DOHH2 (cell line): Measurements from ENCODE around the gene PDGFD.

Experiments used
- H3F3A ChIP-seq: fragments of 200-600 bp; sonication (generic), shearing (Covaris generic); 2 replicates; pipeline ENCODE4 v1.6.0; 2016; ENCODE audit warnings: antibody characterized with exemption, mild to moderate bottlenecking; ENCODE audit not compliant: control insufficient read depth, insufficient read depth
- H3K27ac ChIP-seq: fragments of 200-600 bp; sonication (generic); 2 replicates; pipeline ENCODE4 v1.5.1; 2014; ENCODE audit warnings: low read depth, mild to moderate bottlenecking, low read length, moderate library complexity
- H3K27me3 ChIP-seq: fragments of 200-600 bp; sonication (generic); 2 replicates; pipeline ENCODE4 v1.6.1; 2014; ENCODE audit warnings: mild to moderate bottlenecking, low read length, mixed read lengths; ENCODE audit not compliant: control insufficient read depth
- H3K36me3 ChIP-seq: fragments of 200-600 bp; sonication (generic); 2 replicates; pipeline ENCODE4 v1.6.1; 2014; ENCODE audit warnings: mild to moderate bottlenecking, low read length, moderate library complexity, mixed read lengths; ENCODE audit not compliant: control insufficient read depth
- H3K4me1 ChIP-seq: fragments of 200-600 bp; sonication (generic); 2 replicates; pipeline ENCODE4 v1.6.1; 2014; ENCODE audit warnings: mild to moderate bottlenecking, low read length, mixed read lengths; ENCODE audit not compliant: control insufficient read depth
- H3K4me2 ChIP-seq: fragments of 200-600 bp; sonication (generic); 2 replicates; pipeline ENCODE4 v1.6.0; 2014; ENCODE audit warnings: mild to moderate bottlenecking, low read length, moderate library complexity
- H3K4me3 ChIP-seq: fragments of 200-600 bp; sonication (generic); 2 replicates; pipeline ENCODE4 v1.5.1; 2014; ENCODE audit warnings: mild to moderate bottlenecking, low read length, mixed read lengths
- H3K79me2 ChIP-seq: fragments of 200-600 bp; sonication (generic); 2 replicates; pipeline ENCODE4 v1.6.1; 2014; ENCODE audit warnings: mild to moderate bottlenecking, low read length, mixed read lengths; ENCODE audit not compliant: control insufficient read depth
- H3K9me2 ChIP-seq: fragments of 200-600 bp; sonication (generic); replicated peaks from 2 replicates; pipeline ENCODE4 v1.6.1; 2014; ENCODE audit warnings: mild to moderate bottlenecking, low read length, mixed read lengths; ENCODE audit not compliant: control insufficient read depth
- H3K9me3 ChIP-seq: fragments of 200-600 bp; sonication (generic); 2 replicates; pipeline ENCODE4 v1.6.1; 2014; ENCODE audit warnings: antibody characterized with exemption, low read length, mixed read lengths; ENCODE audit not compliant: control insufficient read depth, insufficient read depth
- H4K20me1 ChIP-seq: fragments of 200-600 bp; sonication (generic); 2 replicates; pipeline ENCODE4 v1.6.0; 2014; ENCODE audit warnings: low read depth, mild to moderate bottlenecking, antibody characterized with exemption, low read length, moderate library complexity; ENCODE audit not compliant: control insufficient read depth, insufficient read depth
- EZH2phosphoT487 ChIP-seq: fragments of 200-600 bp; sonication (generic); IDR thresholded peaks from 2 replicates; pipeline ENCODE4 v1.6.1; 2017; ENCODE audit warnings: borderline replicate concordance, mild to moderate bottlenecking, antibody characterized with exemption, low read length, moderate library complexity, mixed read lengths
- TF ChIP-seq, protein P1 (sequence below): fragments of 200-600 bp; sonication (generic); IDR thresholded peaks from one replicate; pipeline ENCODE4 v1.5.1; 2014; ENCODE audit warnings: antibody characterized with exemption, mild to moderate bottlenecking, low read depth, low read length; ENCODE audit not compliant: poor library complexity, severe bottlenecking

PDGFD gene

DNA sequence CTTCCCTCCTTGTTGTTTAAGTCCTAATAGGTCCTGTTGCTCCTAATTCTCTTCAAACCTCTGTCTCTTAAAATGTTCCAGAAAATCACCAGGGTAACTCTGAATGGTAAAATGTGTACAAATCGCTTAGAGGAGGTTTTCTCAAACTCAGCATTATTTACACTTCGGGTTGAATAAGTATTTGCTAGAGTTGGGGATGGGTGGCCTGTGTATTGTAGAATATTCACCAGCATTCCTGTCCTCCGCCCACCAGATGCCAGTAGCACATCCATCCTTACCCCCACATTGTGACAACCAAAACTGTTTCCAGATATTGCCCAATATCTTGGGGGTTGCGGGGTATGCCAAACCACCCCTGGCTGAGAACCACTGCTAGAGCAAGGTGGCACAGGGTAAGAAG is 191.9 kb downstream of the PDGFD start:
- Histone ChIP-seq H4K20me1 (no peaks in the 10 kb centered on the region), H3K4me2 (no peak overlapping the region), H3K27me3 (no peaks in the 10 kb centered on the region), H3K9me2 (no peaks in the 10 kb centered on the region), H3F3A (no peaks in the 10 kb centered on the region), H3K79me2 (no peaks in the 10 kb centered on the region), H3K36me3 (no peaks in the 10 kb centered on the region), H3K4me3 (no peak overlapping the region), H3K27ac (no peak overlapping the region), H3K4me1 (no peaks in the 10 kb centered on the region), H3K9me3 (no peaks in the 10 kb centered on the region)
- TF ChIP-seq, protein P1, sequence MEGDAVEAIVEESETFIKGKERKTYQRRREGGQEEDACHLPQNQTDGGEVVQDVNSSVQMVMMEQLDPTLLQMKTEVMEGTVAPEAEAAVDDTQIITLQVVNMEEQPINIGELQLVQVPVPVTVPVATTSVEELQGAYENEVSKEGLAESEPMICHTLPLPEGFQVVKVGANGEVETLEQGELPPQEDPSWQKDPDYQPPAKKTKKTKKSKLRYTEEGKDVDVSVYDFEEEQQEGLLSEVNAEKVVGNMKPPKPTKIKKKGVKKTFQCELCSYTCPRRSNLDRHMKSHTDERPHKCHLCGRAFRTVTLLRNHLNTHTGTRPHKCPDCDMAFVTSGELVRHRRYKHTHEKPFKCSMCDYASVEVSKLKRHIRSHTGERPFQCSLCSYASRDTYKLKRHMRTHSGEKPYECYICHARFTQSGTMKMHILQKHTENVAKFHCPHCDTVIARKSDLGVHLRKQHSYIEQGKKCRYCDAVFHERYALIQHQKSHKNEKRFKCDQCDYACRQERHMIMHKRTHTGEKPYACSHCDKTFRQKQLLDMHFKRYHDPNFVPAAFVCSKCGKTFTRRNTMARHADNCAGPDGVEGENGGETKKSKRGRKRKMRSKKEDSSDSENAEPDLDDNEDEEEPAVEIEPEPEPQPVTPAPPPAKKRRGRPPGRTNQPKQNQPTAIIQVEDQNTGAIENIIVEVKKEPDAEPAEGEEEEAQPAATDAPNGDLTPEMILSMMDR, result no peak
- no peak for TF ChIP-seq EZH2phosphoT487

DNA sequence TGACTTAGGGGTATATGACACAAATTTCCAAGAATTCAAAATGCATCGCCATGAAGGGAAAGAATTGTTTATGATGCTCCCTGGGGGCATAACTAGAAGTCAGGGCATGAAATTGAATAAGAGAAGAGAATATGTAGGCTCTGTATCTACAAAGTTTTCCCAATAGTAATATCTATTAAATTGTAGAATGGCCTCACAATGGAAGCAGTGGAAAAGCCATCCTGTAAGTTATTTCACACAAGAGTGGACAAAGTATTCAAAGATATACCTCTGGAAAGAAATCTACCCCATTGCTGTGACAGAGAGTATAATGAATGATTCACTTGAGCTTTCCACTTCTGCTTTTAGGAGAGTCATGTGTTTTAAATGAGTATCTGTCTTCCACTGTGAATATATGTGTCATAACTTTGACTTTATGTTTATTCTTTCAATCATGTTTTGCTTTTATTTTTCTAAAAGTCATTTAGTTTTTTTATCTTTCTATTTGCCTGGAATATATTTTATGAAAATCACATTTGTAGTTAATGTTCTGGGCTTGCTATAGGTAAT is 193.2 kb downstream of the PDGFD start:
- no peaks in the 10 kb centered on the region for H4K20me1 ChIP-seq
- no peak overlapping the region for H3K4me3 ChIP-seq
- no peaks in the 10 kb centered on the region for H3K9me3 ChIP-seq
- no peak overlapping the region for H3K27ac ChIP-seq
- H3F3A ChIP-seq, result no peaks in the 10 kb centered on the region
- TF ChIP-seq EZH2phosphoT487, result no peak
- TF ChIP-seq, protein P1, result no peak
- no peaks in the 10 kb centered on the region for H3K27me3 ChIP-seq
- no peaks in the 10 kb centered on the region for H3K4me1 ChIP-seq
- H3K79me2 ChIP-seq, result no peaks in the 10 kb centered on the region
- no peak overlapping the region for H3K4me2 ChIP-seq
- no peaks in the 10 kb centered on the region for H3K9me2 ChIP-seq
- H3K36me3 ChIP-seq, result no peaks in the 10 kb centered on the region

DNA sequence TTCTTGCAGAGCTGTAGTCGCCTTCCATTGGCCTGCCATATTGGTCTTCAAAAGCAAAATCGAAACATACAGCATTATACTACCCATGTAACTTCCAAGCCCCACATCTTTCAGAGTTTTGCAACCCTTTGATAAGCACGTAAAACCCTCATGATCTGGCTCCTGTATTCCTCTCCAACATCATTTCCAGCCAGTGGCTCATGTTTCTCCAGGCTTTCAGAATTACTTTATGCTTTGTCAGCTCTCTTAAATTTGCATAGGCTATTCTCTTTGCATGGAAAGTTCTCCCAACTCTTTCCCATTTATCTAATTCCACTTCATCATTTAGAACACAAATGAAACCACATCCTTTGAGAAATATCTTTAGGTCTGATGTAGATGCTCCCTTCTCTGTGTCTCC is 195.3 kb downstream of the PDGFD start:
- no peaks in the 10 kb centered on the region for H3K79me2 ChIP-seq
- no peak overlapping the region for H3K4me3 ChIP-seq
- no peaks in the 10 kb centered on the region for H3K9me3 ChIP-seq
- no peak for TF ChIP-seq EZH2phosphoT487
- TF ChIP-seq, protein P1, result no peak
- H3K4me2 ChIP-seq, result no peak overlapping the region
- no peaks in the 10 kb centered on the region for H3K4me1 ChIP-seq
- H3K27ac ChIP-seq, result no peak overlapping the region
- no peaks in the 10 kb centered on the region for H4K20me1 ChIP-seq
- H3K27me3 ChIP-seq, result no peaks in the 10 kb centered on the region
- H3K9me2 ChIP-seq, result no peaks in the 10 kb centered on the region
- no peaks in the 10 kb centered on the region for H3K36me3 ChIP-seq
- no peaks in the 10 kb centered on the region for H3F3A ChIP-seq

DNA sequence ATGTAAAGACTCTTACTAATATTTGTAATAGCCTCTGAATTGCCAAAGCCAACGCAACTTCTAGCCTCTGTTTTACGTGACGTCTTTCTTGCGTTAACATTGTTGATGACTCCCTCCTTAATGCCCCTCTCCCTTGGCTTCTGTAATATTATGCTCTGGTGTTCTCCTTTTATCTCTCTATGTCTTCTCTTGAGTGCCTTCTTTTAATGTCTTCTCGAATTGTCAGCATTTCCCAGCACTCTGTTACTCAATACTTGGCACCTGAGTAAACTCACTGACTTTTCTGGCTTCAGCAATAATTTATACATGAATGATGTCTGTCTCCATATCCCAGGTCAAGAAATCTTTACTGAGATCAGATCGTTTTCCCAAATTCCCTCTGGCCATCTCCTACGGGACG is 196.0 kb downstream of the PDGFD start:
- Histone ChIP-seq H3K27me3 (no peaks in the 10 kb centered on the region), H3K4me1 (no peaks in the 10 kb centered on the region), H4K20me1 (no peaks in the 10 kb centered on the region), H3K79me2 (no peaks in the 10 kb centered on the region), H3K36me3 (no peaks in the 10 kb centered on the region), H3K4me2 (no peak overlapping the region), H3K27ac (no peak overlapping the region), H3K4me3 (no peak overlapping the region), H3K9me3 (no peaks in the 10 kb centered on the region), H3F3A (no peaks in the 10 kb centered on the region), H3K9me2 (no peaks in the 10 kb centered on the region)
- TF ChIP-seq, protein P1, result no peak
- TF ChIP-seq EZH2phosphoT487, result no peak
